A549 (cell line): ENCODE results near the gene TNNI2. TPM values are rescaled to one million over a fixed set of nuclear protein-coding genes. Genes with fewer than 3 reads are reported as not detected.
"Not testable (repeated sequence)": the region's sequence is repeated elsewhere in the genome, so short reads cannot be mapped to it uniquely, and the experiment has no call there.

ENCODE experiments used
- ATAC-seq, 2 experiments: fragments of 200-7000 bp in 1 of 2; fragments of >200 bp in 1 of 2; cut with Nextera tagmentation in 1 of 2; cut with Tn5 transposase in 1 of 2; 3 replicates each; pipeline versions ENCODE4 v1.8.0 to v1.9.1; 2018 to 2020; ENCODE audit warnings: mild to moderate bottlenecking in 1 of 2, moderate library complexity in 1 of 2
- CTCF ChIA-PET: fragments of 300-600 bp; sonication (Branson Sonifier 250); formaldehyde crosslinking; extraction: SDS; loops from one replicate; lab custom pipeline; 2021; ENCODE audit warnings: antibody characterized with exemption, inconsistent platforms; lab: Yijun Ruan, JAX
- POLR2A ChIA-PET: fragments of 350-600 bp; formaldehyde crosslinking; extraction: SDS; loops from one replicate; lab custom pipeline; 2021; ENCODE audit warnings: antibody characterized with exemption, inconsistent platforms; lab: Yijun Ruan, JAX
- DNase-seq, 2 experiments: peaks; one replicate each; pipeline versions ENCODE4 v3.0.0 to v3.0.0-alpha.2; 2011 to 2016; ENCODE audit warnings: low read depth in 1 of 2, low spot score in 1 of 2
- FAIRE-seq: peaks from 2 replicates; lab custom pipeline; 2011; peaks lifted over from hg19 to GRCh38; lab: Jason Lieb, UNC
- H3K27ac ChIP-seq, 2 experiments: fragments of >200 bp; sonication (Bioruptor Twin); formaldehyde crosslinking; 3 replicates each; pipeline ENCODE4 v1.5.1; 2016 to 2017
- H3K4me1 ChIP-seq: fragments of >200 bp; sonication (Bioruptor Twin); formaldehyde crosslinking; 3 replicates; pipeline ENCODE4 v1.6.1; 2016
- H3K4me2 ChIP-seq: fragments of >200 bp; sonication (Bioruptor Twin); formaldehyde crosslinking; 3 replicates; pipeline ENCODE4 v1.6.1; 2016
- H3K4me3 ChIP-seq: fragments of >200 bp; sonication (Bioruptor Twin); formaldehyde crosslinking; 3 replicates; pipeline ENCODE4 v1.5.1; 2016
- H3K9me3 ChIP-seq: fragments of >200 bp; sonication (Bioruptor Twin); formaldehyde crosslinking; 3 replicates; pipeline ENCODE4 v1.6.1; 2016
- CBX2 ChIP-seq: fragments of 200-600 bp; sonication (generic); IDR thresholded peaks from 2 replicates; pipeline ENCODE4 v1.6.1; 2016; ENCODE audit warnings: low read depth, mild to moderate bottlenecking, borderline replicate concordance
- CBX8 ChIP-seq: fragments of 200-600 bp; sonication (generic); IDR thresholded peaks from 2 replicates; pipeline ENCODE4 v1.6.1; 2016
- E2F6 ChIP-seq: IDR thresholded peaks from 2 replicates; pipeline ENCODE4 v1.6.1; 2012; ENCODE audit warnings: low read depth, borderline replicate concordance
- EHMT2 ChIP-seq: fragments of 200-600 bp; sonication (generic); IDR thresholded peaks from 2 replicates; pipeline ENCODE4 v1.6.1; 2016; ENCODE audit warnings: antibody characterized with exemption, low read depth, mild to moderate bottlenecking, moderate library complexity
- FOXS1 ChIP-seq: fragments of 250-450 bp; sonication (Bioruptor Pico); IDR thresholded peaks from 2 replicates; pipeline ENCODE4 v1.5.0; 2020; ENCODE audit warnings: mild to moderate bottlenecking, moderate library complexity
- HMGXB4 ChIP-seq: fragments of 250-450 bp; sonication (Bioruptor Pico); IDR thresholded peaks from 2 replicates; pipeline ENCODE4 v1.5.0; 2021; ENCODE audit warnings: mild to moderate bottlenecking, moderate library complexity, borderline replicate concordance
- HOXA7 ChIP-seq: fragments of 250-450 bp; sonication (Bioruptor Pico); IDR thresholded peaks from 2 replicates; pipeline ENCODE4 v1.5.0; 2020; ENCODE audit warnings: mild to moderate bottlenecking, moderate library complexity
- HOXB13 ChIP-seq: fragments of 250-450 bp; sonication (Bioruptor Pico); IDR thresholded peaks from 2 replicates; pipeline ENCODE4 v1.5.0; 2020; ENCODE audit warnings: low read depth, mild to moderate bottlenecking, moderate library complexity
- JUN ChIP-seq, 2 experiments: fragments of >200 bp; sonication (Bioruptor Twin); formaldehyde crosslinking; IDR thresholded peaks; 2 replicates in 1 of 2; 3 replicates in 1 of 2; pipeline ENCODE4 v1.6.1; 2016 to 2017
- NFE2L2 ChIP-seq: fragments of 150-350 bp; conservative IDR thresholded peaks from 2 replicates; pipeline ENCODE4 v1.6.1; 2014; ENCODE audit warnings: low read length
- PHF8 ChIP-seq: fragments of 200-600 bp; sonication (generic); IDR thresholded peaks from 2 replicates; pipeline ENCODE4 v1.6.1; 2016; ENCODE audit warnings: low read depth, mild to moderate bottlenecking, antibody characterized with exemption, moderate library complexity, borderline replicate concordance
- RAD21 ChIP-seq, 2 experiments: fragments of >200 bp in 1 of 2; sonication (Bioruptor Twin) in 1 of 2; formaldehyde crosslinking in 1 of 2; IDR thresholded peaks in 1 of 2; conservative IDR thresholded peaks in 1 of 2; 2 replicates in 1 of 2; 3 replicates in 1 of 2; pipeline ENCODE4 v1.6.1; 2012 to 2018; ENCODE audit warnings: inconsistent platforms in 1 of 2
- RFX5 ChIP-seq: fragments of 450-650 bp; IDR thresholded peaks from 2 replicates; pipeline ENCODE4 v1.7.1; 2014; ENCODE audit warnings: antibody characterized with exemption, mild to moderate bottlenecking, moderate library complexity
- SMC3 ChIP-seq: fragments of >200 bp; sonication (Bioruptor Twin); formaldehyde crosslinking; IDR thresholded peaks from 3 replicates; pipeline ENCODE4 v1.6.1; 2018; ENCODE audit warnings: inconsistent platforms
- TFCP2L1 ChIP-seq: fragments of 250-450 bp; sonication (Bioruptor Pico); IDR thresholded peaks from 2 replicates; pipeline ENCODE4 v1.5.0; 2021; ENCODE audit warnings: mild to moderate bottlenecking
- ZFP36 ChIP-seq: fragments of 450-650 bp; IDR thresholded peaks from 2 replicates; pipeline ENCODE4 v1.6.1; 2014; ENCODE audit warnings: borderline replicate concordance; ENCODE audit not compliant: partially characterized antibody
- ZNF302 ChIP-seq: fragments of 250-450 bp; sonication (Bioruptor Pico); IDR thresholded peaks from 2 replicates; pipeline ENCODE4 v1.9.0; 2021; ENCODE audit warnings: inconsistent platforms, mild to moderate bottlenecking, moderate library complexity
- ZSCAN20 ChIP-seq: fragments of 250-450 bp; sonication (Bioruptor Pico); IDR thresholded peaks from 2 replicates; pipeline ENCODE4 v1.8.0; 2022; ENCODE audit warnings: mild to moderate bottlenecking, moderate library complexity
- WGBS: methylation state at CpG from one replicate; pipeline ENCODE4 v1.1.6; 2017; ENCODE audit errors: missing lambda C conversion rate; 5-methylcytosine and 5-hydroxymethylcytosine counted together
- polyA plus RNA-seq, 4 experiments: library from polyadenylated mRNA; depleted of rRNA in 3 of 4; stranded (reverse); fragments of >200 nt; fragmentation: RNase III in 1 of 4; extraction: RNeasy Plus Mini Kit Qiagen cat#74134 plus additional on column Dnase treatment in 1 of 4; gene quantifications; 2 replicates in 3 of 4; 3 replicates in 1 of 4; pipeline ENCODE4 v1.2.3, GENCODE V29; 2011 to 2017
- TF ChIP-seq, protein P1 (sequence below): fragments of >200 bp; sonication (Bioruptor Twin); formaldehyde crosslinking; IDR thresholded peaks from 3 replicates; pipeline ENCODE4 v1.5.1; 2016
- TF ChIP-seq, protein P2 (sequence below): fragments of >200 bp; sonication (Bioruptor Twin); formaldehyde crosslinking; IDR thresholded peaks from 3 replicates; pipeline ENCODE4 v1.6.1; 2016
- TF ChIP-seq, protein P3 (sequence below): IDR thresholded peaks from 2 replicates; pipeline ENCODE4 v1.6.1; 2012

TNNI2 gene
- polyA plus RNA-seq, 2 of the 4 experiments (the other 2 are of a cell fraction): not detected

DNA sequence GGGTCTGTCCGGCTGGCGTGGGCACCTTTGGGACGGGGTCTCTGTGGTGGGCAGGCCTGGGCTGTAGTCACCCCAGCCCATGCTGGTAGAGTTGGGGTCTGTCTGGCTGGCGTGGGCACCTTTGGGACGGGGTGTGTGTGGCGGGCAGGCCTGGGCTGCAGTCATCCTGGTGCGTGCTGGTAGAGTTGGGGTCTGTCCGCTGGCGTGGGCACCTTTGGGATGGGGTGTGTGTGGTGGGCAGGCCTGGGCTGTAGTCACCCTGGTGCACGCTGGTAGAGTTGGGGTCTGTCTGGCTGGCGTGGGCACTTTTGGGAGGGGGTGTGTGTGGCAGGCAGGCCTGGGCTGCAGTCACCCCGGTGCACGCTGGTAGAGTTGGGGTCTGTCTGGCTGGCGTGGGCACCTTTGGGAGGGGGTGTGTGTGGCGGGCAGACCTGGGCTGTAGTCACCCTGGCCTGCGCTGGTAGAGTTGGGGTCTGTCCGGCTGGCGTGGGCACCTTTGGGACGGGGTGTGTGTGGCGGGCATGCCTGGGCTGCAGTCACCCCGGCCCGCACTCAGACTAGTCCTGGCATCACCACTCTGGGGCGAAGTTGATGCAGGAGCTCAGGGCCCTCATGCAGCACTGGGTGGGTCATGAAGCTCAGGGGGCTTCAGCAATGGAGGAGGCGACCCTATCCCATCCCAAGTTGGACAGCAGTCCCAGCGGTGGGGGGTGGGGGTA lies 33.6 kb downstream of the TNNI2 start:
- TF ChIP-seq HMGXB4 (CRISPR knock-in tag): no peak
- TF ChIP-seq HOXA7: no peak
- no peak for TF ChIP-seq JUN (IDR thresholded peaks at IDR 0.05)
- TF ChIP-seq, protein P1, sequence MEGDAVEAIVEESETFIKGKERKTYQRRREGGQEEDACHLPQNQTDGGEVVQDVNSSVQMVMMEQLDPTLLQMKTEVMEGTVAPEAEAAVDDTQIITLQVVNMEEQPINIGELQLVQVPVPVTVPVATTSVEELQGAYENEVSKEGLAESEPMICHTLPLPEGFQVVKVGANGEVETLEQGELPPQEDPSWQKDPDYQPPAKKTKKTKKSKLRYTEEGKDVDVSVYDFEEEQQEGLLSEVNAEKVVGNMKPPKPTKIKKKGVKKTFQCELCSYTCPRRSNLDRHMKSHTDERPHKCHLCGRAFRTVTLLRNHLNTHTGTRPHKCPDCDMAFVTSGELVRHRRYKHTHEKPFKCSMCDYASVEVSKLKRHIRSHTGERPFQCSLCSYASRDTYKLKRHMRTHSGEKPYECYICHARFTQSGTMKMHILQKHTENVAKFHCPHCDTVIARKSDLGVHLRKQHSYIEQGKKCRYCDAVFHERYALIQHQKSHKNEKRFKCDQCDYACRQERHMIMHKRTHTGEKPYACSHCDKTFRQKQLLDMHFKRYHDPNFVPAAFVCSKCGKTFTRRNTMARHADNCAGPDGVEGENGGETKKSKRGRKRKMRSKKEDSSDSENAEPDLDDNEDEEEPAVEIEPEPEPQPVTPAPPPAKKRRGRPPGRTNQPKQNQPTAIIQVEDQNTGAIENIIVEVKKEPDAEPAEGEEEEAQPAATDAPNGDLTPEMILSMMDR: no peak
- TF ChIP-seq EHMT2: no peak
- TF ChIP-seq RAD21 (conservative IDR thresholded peaks at IDR 0.05 in 1 of 2, IDR thresholded peaks at IDR 0.05 in 1 of 2): no peak
- no peak for TF ChIP-seq CBX2
- TF ChIP-seq FOXS1 (CRISPR knock-in tag): no peak
- TF ChIP-seq ZNF302 (CRISPR knock-in tag): no peak
- no peak for TF ChIP-seq ZFP36
- no peak for TF ChIP-seq HOXB13
- TF ChIP-seq PHF8: no peak
- TF ChIP-seq, protein P2, sequence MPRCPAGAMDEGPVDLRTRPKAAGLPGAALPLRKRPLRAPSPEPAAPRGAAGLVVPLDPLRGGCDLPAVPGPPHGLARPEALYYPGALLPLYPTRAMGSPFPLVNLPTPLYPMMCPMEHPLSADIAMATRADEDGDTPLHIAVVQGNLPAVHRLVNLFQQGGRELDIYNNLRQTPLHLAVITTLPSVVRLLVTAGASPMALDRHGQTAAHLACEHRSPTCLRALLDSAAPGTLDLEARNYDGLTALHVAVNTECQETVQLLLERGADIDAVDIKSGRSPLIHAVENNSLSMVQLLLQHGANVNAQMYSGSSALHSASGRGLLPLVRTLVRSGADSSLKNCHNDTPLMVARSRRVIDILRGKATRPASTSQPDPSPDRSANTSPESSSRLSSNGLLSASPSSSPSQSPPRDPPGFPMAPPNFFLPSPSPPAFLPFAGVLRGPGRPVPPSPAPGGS: no peak
- TF ChIP-seq ZSCAN20 (CRISPR knock-in tag): no peak
- TF ChIP-seq, protein P3, sequence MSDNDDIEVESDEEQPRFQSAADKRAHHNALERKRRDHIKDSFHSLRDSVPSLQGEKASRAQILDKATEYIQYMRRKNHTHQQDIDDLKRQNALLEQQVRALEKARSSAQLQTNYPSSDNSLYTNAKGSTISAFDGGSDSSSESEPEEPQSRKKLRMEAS: no peak
- 69% methylated on average over 10 of the region's 25 CpGs for WGBS
- ChIA-PET CTCF (interaction anchor here (0.6 to 1.5 kb wide), 4 partner anchors 10 to 281 kb away, joined by 3 read pairs; no protein-coding TSS in a partner anchor), POLR2A (no interaction called here)
- Histone ChIP-seq H3K27ac (peak overlapping the region in 1 of 2 experiments; percentile 38; a peak in 2 of 6 replicates), H3K4me2 (no peak overlapping the region), H3K4me1 (peaks cover 35% of the 10 kb centered on the region), H3K4me3 (no peak overlapping the region), H3K9me3 (no peaks in the 10 kb centered on the region)
- no peak for FAIRE-seq
- ATAC-seq: no peak
- no peak for DNase-seq

- Histone ChIP-seq H3K4me1 (peaks cover 35% of the 10 kb centered on the region), H3K9me3 (no peaks in the 10 kb centered on the region), H3K27ac (peak overlapping the region in 1 of 2 experiments; percentile 38; a peak in 2 of 6 replicates), H3K4me3 (no peak overlapping the region), H3K4me2 (0 out of 3 replicates have a peak overlapping the region, but pooled peaks have one; percentile 19)
- ChIA-PET POLR2A (no interaction called here), CTCF (interaction anchor here (0.6 to 1.8 kb wide), 5 partner anchors 9 to 281 kb away, joined by 3 to 6 read pairs (median 3); no protein-coding TSS in a partner anchor)
- ATAC-seq: peak in 1 of 2 experiments; percentile 19; a peak in 2 of 6 replicates
- TF ChIP-seq RFX5: no peak
- TF ChIP-seq TFCP2L1 (CRISPR knock-in tag): no peak
- TF ChIP-seq NFE2L2: no peak
- TF ChIP-seq SMC3: no peak
- no peak for TF ChIP-seq CBX8
- TF ChIP-seq PHF8: no peak
- no peak for TF ChIP-seq E2F6
- DNase-seq: peak in 1 of 2 experiments; percentile 41
- no peak for FAIRE-seq
- WGBS: 52% methylated on average over 8 of the region's 11 CpGs
These were observed 34.4 kb downstream of the TNNI2 start for GRCh38 chr11:1873048-1873812.

DNA sequence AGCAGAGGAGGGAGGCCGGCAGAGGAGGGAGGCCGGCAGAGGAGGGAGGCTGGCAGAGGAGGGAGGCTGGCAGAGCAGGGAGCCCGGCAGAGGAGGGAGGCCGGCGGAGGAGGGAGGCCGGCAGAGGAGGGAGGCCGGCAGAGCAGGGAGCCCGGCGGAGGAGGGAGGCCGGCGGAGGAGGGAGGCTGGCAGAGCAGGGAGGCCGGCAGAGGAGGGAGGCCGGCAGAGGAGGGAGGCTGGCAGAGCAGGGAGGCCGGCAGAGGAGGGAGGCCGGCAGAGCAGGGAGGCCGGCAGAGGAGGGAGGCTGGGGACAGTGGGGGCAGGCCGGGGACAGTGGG lies 35.0 kb downstream of the TNNI2 start:
- H3K4me3 ChIP-seq, DNase-seq, H3K9me3 ChIP-seq, FAIRE-seq, H3K4me2 ChIP-seq, POLR2A ChIA-PET, ATAC-seq: not testable (repeated sequence)
- Histone ChIP-seq H3K4me1 (peaks cover 35% of the 10 kb centered on the region), H3K27ac (peak overlapping the region in 1 of 2 experiments; percentile 38; a peak in 1 of 6 replicates)
- 82% methylated on average over 16 of the region's 17 CpGs for WGBS
- CTCF ChIA-PET: interaction anchor here (1.1 to 1.8 kb wide), 4 partner anchors 9 to 280 kb away, joined by 3 to 6 read pairs (median 3); no protein-coding TSS in a partner anchor

DNA sequence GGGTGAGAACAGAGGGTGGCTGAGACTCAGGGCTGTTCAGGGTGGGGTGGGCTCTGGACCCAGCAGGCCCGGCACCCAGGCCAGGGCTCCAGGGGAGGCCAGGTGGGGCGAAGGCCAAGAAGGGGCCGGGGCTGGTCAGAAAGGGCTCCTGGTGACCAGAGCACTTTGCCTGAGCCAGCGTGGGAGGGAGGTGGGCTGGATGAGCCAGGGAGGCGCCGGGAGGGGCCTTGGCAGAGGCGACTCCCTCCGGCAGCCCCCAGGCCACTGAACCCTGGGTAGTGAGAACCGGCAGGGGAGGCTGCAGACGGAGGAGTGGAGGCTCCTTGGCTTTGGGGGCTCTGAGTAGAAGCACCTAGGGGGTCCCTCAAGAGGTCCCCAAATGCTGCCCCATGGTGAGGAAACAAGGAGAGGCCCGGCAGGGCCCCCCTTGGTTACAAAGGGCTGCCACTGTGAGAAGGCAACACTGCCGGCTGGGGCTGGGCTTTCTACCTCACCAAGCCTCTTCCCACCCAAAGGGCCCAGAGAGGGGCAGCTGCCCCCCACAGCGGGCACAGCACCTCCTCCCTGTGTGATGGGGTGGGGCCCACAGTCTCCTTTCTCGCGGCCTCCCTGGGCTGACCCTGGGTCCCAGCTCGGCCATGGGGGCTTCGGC lies 35.8 kb downstream of the TNNI2 start:
- CTCF ChIA-PET: interaction anchor here (1.3 to 10.1 kb wide), 7 partner anchors 8 to 277 kb away, joined by 3 to 334 read pairs (median 22); no protein-coding TSS in a partner anchor
- not testable (repeated sequence) for ATAC-seq, FAIRE-seq

More for the DNA sequence above, 35.8 kb downstream of the TNNI2 start:
- Histone ChIP-seq H3K4me1 (peaks cover 31% of the 10 kb centered on the region), H3K27ac (peak overlapping the region in 1 of 2 experiments; percentile 48; a peak in 1 of 6 replicates)
- POLR2A ChIA-PET, H3K4me2 ChIP-seq, DNase-seq, H3K4me3 ChIP-seq, H3K9me3 ChIP-seq: not testable (repeated sequence)
- 80% methylated on average over 7 of the region's 17 CpGs for WGBS
